Medulla oblongata (tissue), 1 donor: Measurements from ENCODE around the gene FAH.
"Not testable (repeated sequence)": the region's sequence is repeated elsewhere in the genome, so short reads cannot be mapped to it uniquely, and the experiment has no call there.

ENCODE experiments used
- DNase-seq: peaks from one replicate; pipeline ENCODE4 v3.0.0-alpha.2; 2015; ENCODE audit errors: extremely low spot score

Gene FAH

DNA sequence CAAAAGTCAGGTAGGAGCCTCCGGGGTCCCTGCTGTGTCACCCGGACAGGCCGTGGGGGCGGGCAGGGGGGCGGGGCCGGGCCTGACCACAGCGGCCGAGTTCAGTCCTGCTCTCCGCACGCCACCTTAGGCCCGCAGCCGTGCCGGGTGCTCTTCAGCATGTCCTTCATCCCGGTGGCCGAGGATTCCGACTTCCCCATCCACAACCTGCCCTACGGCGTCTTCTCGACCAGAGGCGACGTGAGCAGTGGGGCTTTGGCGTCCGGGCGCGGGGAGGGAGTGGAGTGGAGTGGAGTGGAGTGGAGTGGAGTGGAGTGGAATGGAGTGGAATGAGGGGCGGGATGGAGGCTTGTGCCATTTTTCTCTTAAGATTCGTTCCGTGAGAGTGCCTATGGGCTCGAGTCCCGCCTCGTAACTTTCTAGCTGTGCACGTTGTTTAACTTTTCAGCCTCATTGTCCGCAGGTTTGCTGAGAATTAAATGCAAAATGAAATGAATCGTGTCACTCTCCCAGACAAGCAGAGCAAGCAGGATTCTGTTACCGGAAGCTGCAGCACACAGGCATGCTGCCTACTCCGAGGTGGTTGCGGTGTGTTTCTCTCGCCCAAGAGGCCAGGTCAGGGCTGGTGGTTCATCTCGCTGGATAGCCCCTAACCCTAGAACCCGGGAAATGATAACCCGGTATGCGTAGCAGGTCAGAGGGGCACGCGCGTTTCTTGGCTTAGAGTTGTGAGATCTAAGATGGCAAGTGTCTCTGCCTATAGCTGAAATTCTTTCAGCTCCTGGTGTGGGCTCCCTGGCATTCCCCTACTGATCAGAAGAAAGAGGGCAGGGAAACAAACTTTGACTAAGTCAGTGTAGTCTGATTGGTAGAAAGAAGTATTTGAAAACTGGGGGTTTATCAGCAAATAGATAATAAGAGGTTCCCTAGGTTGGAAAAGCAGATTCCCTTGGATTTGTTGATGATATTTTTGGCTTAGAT is at the start of gene FAH:
Gene FAH (plus strand): TSS at position 104 of the 981 bp plus-strand sequence. CDS start 56 bp downstream, at position 160.
- DNase-seq, result peak; percentile 42

DNA sequence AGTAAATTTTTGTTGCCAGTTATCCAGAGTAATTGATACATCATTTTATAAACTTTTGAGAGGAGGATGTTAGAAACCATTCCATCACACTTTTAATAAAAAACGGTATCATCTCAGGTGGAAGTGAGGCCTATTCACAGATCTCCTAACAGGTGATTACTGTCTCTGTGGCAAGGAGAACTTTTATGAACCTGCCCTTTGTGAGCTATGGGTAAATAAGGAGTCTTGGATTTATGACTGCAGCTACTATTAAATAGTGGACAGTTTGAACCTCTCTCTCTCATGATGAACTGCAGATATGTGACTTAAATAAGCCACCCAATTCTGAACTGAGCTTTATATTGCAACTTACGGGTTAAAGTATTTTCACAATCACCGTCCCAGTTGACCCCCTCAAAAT is 47.6 kb upstream of the FAH start:
- no peak for DNase-seq

DNA sequence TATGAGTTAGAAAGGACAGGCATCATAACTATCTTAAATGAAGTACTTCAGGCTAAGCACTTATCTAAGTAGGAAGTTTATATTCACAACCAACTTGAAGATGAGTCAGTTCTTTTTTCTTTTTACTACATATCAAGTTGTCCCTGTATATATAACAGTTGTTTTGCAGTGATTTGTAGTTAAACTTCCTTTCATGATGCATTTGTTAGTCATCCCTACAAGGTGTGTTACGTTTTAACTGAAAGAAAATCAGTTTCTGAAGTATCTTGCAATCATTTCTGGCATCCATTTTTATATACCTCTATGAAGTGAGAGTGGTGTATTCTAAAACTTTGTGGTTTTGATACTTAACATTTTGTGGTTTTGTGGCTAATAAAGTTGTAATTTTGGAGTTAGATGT is 47.2 kb upstream of the FAH start:
- no peak for DNase-seq

- DNase-seq, result no peak
These were observed 46.7 kb upstream of the FAH start for GRCh38 chr15:80106051-80106450.

- DNase-seq, result no peak
These were observed 45.6 kb upstream of the FAH start for GRCh38 chr15:80107204-80107603.

DNA sequence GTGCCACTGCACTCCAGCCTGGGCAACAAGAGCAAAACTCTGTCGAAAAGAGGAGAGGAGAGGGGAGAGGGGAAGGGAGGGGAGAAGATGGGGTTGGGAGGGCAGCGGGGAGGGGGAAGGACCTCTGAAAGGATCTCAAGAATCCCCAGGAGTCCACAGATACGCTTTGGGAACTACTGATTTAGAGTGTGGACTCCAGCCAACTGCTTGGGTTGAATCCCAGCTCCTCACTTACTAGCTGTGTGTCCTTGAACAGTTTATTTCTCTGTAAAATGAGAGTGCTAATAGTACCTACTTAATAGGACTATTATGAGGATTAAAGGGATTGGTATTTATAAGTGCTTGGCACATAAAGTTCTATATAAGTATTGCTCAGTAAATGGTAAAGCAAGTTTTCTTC is 45.0 kb upstream of the FAH start:
- no peak for DNase-seq

GRCh38 chr15:80109388-80109787 is 43.4 kb upstream of the FAH start:
- no peak for DNase-seq

GRCh38 chr15:80110920-80111319 is 41.9 kb upstream of the FAH start:
- DNase-seq, result no peak

GRCh38 chr15:80114114-80114513 is 38.7 kb upstream of the FAH start:
- no peak for DNase-seq

DNA sequence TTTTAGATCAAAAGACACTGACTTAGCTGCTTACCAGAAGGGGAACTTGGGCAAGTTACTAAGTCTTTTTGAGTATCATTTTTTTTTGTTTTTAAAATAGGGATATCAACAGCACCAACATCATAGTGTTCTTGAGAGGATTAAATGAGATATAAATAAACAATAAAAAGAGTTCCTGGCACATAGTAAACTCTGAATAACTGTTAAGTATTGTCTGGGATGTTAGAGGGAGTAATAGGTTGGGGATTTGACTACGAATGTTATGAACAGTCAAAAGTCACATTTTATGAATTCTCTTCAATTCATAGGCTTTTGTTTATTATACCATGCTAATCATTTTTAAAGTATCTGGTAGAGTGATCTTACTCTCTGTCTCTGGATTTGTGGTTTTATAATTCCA is 37.8 kb upstream of the FAH start:
- DNase-seq, result no peak

DNA sequence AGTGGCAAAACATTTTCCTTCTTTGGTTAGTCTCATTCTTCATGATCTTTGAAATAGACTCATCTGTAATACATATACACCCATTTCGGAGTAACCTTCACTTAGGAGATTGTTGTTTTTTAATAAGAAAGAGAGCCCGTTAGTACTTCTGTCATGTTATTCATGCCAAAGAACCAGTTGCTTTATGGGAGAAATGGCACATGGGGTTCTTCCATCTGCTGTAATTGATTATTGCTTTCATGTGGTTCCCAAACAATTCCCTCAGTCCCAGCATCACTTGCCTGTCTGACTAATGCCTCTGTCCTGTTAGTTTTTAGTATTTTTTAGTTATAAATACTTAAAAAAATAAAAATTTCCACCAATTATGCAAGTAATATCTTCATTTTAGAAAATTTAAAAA is 33.8 kb upstream of the FAH start:
- DNase-seq, result no peak

DNA sequence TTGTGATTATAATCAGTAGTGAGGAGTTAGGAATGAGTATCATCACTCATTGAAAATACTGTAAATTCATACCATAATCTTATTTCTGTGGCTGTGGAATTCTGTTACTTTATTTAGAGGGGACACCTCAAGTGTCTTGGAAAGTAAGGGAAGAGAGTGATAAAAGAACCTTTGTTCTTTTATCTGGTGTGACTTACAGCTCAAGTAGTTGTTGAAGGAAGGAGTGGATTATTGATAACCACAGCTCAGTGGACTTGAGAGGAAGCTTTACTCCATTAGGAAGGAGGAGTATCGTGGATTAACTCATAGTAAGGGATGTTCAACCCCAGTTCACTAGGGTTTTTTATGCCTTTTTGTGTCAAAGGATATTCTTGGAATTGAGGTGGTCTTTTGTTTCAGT is 32.2 kb upstream of the FAH start:
- DNase-seq, result no peak

DNA sequence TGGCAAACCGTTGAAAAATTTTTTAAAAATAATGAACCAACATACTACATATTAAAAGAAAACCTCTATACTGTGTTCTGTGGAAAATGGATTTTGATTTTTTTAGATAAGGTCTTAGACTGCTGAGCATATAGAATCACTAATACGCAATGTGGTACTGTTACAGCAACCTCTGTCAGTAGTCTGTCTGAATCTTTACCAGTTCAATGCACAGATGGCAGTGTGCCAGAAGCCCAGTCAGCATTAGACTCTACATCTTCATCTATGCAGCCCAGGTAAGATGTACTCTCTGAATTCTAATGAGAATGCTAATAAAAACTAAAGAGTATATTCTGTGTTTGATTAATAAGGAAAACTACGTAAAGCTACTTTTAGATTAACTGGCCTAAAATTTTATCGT is 31.3 kb upstream of the FAH start:
- no peak for DNase-seq

- no peak for DNase-seq
These were observed 29.8 kb upstream of the FAH start for GRCh38 chr15:80123034-80123433.

- DNase-seq, result not testable (repeated sequence)
These were observed 25.5 kb upstream of the FAH start for GRCh38 chr15:80127253-80127652.

GRCh38 chr15:80127911-80128310 is 24.9 kb upstream of the FAH start:
- no peak for DNase-seq

GRCh38 chr15:80132382-80132781 is 20.4 kb upstream of the FAH start:
- DNase-seq, result no peak

- DNase-seq, result no peak
These were observed 15.9 kb upstream of the FAH start for GRCh38 chr15:80136854-80137253.

DNA sequence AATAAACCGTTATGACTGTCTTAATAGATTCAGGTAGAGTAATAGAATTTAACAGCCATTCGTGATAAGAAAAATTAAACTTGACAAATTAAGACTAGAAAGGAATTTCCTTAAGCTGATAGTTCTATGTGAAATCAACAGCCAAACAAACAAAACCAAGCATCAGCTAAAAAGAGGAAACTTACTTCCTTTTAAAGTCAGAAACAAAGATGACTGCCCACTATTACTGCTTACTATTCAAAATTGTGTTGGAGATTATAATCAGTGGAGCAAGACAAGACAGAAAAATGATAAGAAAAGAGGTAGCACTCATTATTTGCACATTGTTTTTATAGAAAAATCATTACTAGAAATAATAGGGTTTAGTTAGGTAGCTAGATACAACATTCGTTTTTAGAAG is 13.8 kb upstream of the FAH start:
- DNase-seq, result no peak

DNA sequence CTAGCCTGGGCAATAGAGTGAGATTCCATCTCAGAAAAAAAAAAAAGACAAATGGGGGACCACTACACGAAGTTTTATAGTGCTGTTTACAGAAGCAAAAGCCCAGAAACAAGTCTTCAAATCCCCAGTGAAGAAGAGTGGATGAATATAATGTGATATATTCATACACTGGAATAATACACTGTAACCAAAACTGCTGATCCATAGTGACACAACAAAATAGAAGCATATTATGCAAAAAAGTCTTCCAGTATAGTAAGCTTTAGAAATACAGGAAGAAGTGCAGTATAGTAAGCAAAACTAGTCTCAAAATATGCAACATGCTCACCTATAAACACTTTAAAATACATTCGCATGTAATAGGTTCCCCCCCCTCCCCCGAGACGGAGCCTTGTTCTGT is 11.9 kb upstream of the FAH start:
- no peak for DNase-seq

DNA sequence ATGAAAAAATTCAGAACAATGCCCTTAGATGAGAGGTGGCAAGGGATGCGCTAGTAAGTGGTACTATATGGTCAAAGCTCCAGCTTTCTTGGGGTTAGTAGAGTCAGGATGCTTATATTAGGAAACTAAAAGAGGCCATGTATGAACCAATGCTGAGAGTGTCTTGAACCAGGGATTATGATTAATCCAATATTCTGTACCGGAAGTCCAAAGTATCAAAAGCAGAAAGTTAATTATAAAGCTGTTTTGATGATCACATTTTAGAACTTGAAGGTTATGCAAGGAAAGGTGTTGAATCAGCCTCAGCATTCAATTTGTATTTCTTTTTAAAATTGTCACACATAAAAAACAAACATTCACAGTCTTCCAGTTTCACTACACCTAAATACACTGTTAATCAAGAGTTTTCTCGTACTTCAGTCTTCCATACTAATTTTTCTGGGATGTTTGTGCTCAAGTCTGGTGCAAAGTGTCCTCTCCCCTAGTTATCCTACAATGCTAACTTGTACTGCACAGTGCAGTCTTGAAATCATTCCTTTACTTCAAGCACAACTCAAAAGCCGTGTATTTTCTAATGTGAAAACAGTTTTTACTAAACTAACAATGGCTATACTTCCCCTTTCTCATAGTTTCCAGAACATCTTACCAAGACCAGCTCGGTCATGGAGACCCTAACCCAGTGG is 10.7 kb upstream of the FAH start:
- no peak for DNase-seq

- no peak for DNase-seq
These were observed 10.2 kb upstream of the FAH start for GRCh38 chr15:80142646-80143045.

DNA sequence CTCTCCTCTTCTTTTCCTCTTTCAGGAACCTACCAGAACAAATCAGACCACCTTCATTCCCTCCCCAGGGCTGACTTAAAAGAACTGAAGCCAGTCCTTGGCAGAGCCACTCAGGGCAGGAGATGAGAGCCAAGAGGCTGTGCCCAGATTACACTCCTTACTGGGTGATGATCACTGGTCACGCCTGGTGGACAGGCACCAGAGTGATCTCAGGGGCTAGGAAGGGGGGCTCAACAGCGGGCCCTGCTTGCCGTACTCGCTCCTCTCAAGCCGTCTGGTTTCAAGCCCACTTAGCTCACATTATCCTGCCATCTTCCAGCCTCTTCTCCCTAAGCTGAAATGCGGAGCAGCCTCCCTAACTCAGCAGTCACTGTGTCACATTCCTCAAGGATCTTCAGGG is 1.7 kb upstream of the FAH start:
- DNase-seq, result peak; percentile 38
